ENCODE data around the gene BMF. TPM values are rescaled to one million over a fixed set of nuclear protein-coding genes. Genes with fewer than 3 reads are reported as not detected.
A peak's percentile ranks its signal among the peaks of the same experiment; 100 is the strongest.

BMF gene
- total RNA-seq, 4 donors from 2014 or later = 31.9 to 49.3 (median 37.2) TPM

DNA sequence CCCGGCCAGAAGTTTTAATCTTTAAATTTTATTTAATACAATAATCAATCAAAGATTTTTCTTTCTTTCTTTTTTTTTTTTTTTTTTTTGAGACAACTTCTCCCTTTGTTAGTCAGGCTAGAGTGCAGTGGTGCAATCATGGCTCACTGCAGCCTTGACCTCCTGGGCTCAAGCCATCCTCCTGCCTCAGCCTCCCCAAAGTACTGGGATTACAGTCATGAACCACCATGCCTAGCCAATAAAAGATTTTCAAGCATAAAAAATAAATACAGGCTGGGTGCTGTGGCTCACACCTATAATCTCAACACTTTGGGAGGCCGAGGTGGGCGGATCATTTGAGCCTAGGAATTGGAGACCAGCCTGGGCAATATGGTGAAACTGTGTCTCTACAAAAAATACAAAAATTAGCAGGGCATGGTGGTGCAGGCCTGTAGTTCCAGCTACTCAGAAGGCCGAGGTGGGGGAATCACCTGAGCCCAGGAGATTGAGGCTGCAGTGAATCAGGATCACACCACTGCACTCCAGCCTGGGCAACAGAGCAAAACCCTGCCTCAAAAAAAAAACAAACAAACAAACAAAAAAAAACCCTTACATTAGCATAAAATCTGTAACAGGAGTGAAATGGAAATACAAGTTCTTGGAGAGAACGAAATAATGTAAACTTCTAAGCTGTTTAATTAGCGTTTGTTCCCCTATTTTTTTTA lies 40.6 kb downstream of the BMF start:
- H3K27ac ChIP-seq = peak overlapping the region; percentile 26 to 94 (median 89)
- no peak for TF ChIP-seq POLR2A (IDR thresholded peaks at IDR 0.05)
- TF ChIP-seq, protein P1, sequence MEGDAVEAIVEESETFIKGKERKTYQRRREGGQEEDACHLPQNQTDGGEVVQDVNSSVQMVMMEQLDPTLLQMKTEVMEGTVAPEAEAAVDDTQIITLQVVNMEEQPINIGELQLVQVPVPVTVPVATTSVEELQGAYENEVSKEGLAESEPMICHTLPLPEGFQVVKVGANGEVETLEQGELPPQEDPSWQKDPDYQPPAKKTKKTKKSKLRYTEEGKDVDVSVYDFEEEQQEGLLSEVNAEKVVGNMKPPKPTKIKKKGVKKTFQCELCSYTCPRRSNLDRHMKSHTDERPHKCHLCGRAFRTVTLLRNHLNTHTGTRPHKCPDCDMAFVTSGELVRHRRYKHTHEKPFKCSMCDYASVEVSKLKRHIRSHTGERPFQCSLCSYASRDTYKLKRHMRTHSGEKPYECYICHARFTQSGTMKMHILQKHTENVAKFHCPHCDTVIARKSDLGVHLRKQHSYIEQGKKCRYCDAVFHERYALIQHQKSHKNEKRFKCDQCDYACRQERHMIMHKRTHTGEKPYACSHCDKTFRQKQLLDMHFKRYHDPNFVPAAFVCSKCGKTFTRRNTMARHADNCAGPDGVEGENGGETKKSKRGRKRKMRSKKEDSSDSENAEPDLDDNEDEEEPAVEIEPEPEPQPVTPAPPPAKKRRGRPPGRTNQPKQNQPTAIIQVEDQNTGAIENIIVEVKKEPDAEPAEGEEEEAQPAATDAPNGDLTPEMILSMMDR (IDR thresholded peaks at IDR 0.05) = no peak
- intact Hi-C loops (cut with DNase I) = no loop called here

DNA sequence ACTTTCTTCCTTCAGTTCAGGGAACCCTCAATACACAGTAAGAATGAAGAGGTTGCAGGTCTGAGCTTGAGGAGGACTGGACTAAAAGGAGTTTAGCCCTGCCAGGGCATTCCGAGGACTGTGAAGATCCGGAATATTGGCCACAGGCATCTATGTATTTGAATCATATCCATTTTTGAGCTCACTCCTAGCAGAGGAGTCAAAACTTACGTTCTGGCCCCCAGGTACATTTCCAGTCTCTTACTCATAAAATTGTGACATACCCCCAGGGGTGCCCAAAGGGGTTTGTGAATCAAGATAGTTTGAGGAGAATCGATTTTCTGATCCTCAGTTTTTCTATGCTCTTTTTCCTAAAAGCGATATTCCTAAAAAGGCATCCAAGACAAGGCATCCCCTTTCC lies 42.1 kb downstream of the BMF start:
- Histone ChIP-seq H3K27ac (peak overlapping the region in 2 of 3 donors; percentile 25 to 94), H3K36me3 (no peaks in the 10 kb centered on the region), H3K9me3 (no peaks in the 10 kb centered on the region), H3K27me3 (no peaks in the 10 kb centered on the region), H3K4me3 (replicated peaks in 1 of 3) (no peak overlapping the region), H3K4me1 (peaks cover 49 to 51% of the 10 kb centered on the region in 2 donors)
- TF ChIP-seq, protein P1 (IDR thresholded peaks at IDR 0.05) = no peak
- TF ChIP-seq POLR2A (IDR thresholded peaks at IDR 0.05) = no peak
- intact Hi-C loops (cut with DNase I) = no loop called here
- 84 to 96% methylated on average over 5 of the region's 5 CpGs for WGBS, 2 donors
- DNase-seq = no peak

More for the DNA sequence above, 40.6 kb downstream of the BMF start:
- Histone ChIP-seq H3K27me3 (no peaks in the 10 kb centered on the region), H3K4me1 (peaks cover 47 to 49% of the 10 kb centered on the region in 2 donors), H3K36me3 (no peaks in the 10 kb centered on the region), H3K9me3 (no peaks in the 10 kb centered on the region), H3K4me3 (replicated peaks in 1 of 3) (no peak overlapping the region)
- 72 to 75% methylated on average over 6 of the region's 6 CpGs for WGBS, 2 donors
- peak in 1 of 2 donors; percentile 65 for DNase-seq

DNA sequence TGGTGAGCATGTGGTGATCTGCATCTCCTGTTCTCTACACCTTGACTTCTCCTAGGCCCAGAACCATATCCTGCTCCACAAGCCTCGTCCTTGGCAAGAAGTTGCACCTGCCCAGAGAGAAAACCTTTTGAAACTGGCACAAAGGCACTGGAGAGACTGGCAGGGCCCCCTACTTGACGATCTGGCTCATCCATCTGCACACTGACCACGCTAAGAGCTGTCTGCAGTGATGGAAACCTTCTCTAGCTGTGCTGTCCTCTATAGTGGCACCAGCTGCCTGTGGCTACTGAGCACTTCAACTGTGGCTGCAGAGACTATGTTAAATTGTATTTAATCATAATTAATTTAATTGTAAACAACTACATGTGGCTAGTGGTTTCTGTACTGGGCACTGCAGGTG lies 43.5 kb downstream of the BMF start:
- no peak for DNase-seq

DNA sequence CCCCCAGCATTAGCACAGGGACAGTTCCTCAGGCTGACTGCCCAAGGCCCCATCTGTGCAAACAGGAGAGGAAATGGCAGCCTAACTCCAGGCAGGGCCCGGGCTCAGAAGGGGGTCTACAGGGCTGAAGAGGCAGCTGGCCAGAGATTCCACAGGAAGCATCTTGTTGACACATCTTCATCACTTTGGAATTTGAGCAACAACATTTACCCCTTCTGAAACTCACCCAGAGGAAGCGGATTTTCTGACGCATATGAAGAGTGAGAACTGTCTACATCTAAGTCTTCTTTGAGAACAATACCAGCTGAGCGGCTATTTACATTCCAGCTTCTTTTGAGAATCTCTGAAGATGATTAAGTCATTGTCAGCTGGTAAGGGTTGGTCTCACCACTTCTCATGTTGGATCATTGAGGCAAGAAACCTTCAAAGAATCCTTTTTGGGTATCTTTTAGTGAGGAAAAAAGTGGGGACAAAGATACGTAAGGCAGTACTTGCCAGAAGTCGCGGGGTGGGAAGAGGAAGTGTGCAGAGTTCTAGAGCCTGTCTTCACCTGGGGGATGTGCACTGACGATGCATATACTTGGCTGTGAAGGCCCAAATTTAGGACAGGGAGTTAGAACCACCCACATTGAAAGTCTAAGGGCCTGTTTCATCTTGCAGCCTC lies 44.3 kb downstream of the BMF start:
- peaks cover 37 to 38% of the 10 kb centered on the region in 2 donors for H3K4me1 ChIP-seq
- DNase-seq = no peak
- H3K27me3 ChIP-seq = no peaks in the 10 kb centered on the region
- intact Hi-C loops (cut with DNase I) = no loop called here
- H3K27ac ChIP-seq = peak overlapping the region in 2 of 3 donors; percentile 48 to 63
- H3K36me3 ChIP-seq = no peaks in the 10 kb centered on the region
- WGBS, 2 donors = 86 to 93% methylated on average over 8 of the region's 8 CpGs
- TF ChIP-seq, protein P1 (IDR thresholded peaks at IDR 0.05) = no peak
- no peak for TF ChIP-seq POLR2A (IDR thresholded peaks at IDR 0.05)
- no peaks in the 10 kb centered on the region for H3K9me3 ChIP-seq
- no peak overlapping the region for H3K4me3 ChIP-seq (replicated peaks in 1 of 3)

More for the DNA sequence above, 43.5 kb downstream of the BMF start:
- no peak overlapping the region for H3K4me3 ChIP-seq (replicated peaks in 1 of 3)
- H3K4me1 ChIP-seq = peaks cover 46% of the 10 kb centered on the region in 2 donors
- no peaks in the 10 kb centered on the region for H3K27me3 ChIP-seq
- intact Hi-C loops (cut with DNase I) = no loop called here
- TF ChIP-seq, protein P1 (IDR thresholded peaks at IDR 0.05) = no peak
- no peak for TF ChIP-seq POLR2A (IDR thresholded peaks at IDR 0.05)
- H3K27ac ChIP-seq = peak overlapping the region in 1 of 3 donors; percentile 8
- H3K36me3 ChIP-seq = no peaks in the 10 kb centered on the region
- H3K9me3 ChIP-seq = no peaks in the 10 kb centered on the region
- WGBS, 2 donors = 64 to 80% methylated on average over 3 of the region's 3 CpGs

DNA sequence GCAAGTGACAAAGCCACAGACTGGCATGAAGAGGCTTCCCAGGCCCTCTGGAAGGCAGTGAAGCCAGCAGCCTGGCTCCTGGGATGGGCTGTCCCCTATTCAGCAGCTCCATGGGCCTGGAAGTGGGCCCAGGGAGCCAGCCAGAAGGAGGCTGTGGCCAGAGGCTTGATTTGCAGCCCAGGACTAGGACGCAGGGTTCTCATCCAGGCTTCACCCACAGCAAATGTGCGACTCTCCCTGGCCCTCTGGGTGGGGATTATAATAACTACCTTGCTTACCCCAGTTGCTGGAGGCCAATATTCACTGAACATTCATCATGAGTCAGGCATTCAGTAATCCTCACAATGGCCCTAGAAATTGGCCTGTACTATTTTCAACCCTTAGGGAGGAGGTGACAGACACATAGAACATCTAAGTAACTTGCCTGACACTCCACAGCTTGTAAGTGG lies 45.1 kb downstream of the BMF start:
- intact Hi-C loops (cut with DNase I) = no loop called here
- peak; percentile 50 to 56 for DNase-seq
- 45 to 75% methylated on average over 2 of the region's 2 CpGs for WGBS, 2 donors
- TF ChIP-seq, protein P1 (IDR thresholded peaks at IDR 0.05) = no peak
- TF ChIP-seq POLR2A (IDR thresholded peaks at IDR 0.05) = no peak
- peak overlapping the region; percentile 40 to 63 (median 48) for H3K27ac ChIP-seq
- H3K36me3 ChIP-seq = no peaks in the 10 kb centered on the region
- H3K4me3 ChIP-seq (replicated peaks in 1 of 3) = no peak overlapping the region
- peaks cover 30% of the 10 kb centered on the region in 2 donors for H3K4me1 ChIP-seq
- H3K9me3 ChIP-seq = no peaks in the 10 kb centered on the region
- H3K27me3 ChIP-seq = no peaks in the 10 kb centered on the region

Data from thyroid gland (tissue), 4 donors.